Head of caudate nucleus (tissue), 42 donors: ENCODE data around the gene LARGE2.

ENCODE experiments used
- DNase-seq, 42 donors: peaks; one replicate each; pipeline versions ENCODE4 v3.0.0 to v3.0.0-alpha.2; 2020 to 2021; ENCODE audit warnings: mixed read lengths in 7 of 42
- intact Hi-C: fragments of 100-400 bp; cut with DNase I; formaldehyde crosslinking; loops from one replicate; pipeline ENCODE4 v1.15.0; 2022

Gene LARGE2

GRCh38 chr11:45936511-45937054 is 14.1 kb downstream of the LARGE2 start:
- intact Hi-C loops = no loop called here
- no peak for DNase-seq

GRCh38 chr11:45937916-45938315 is 15.5 kb downstream of the LARGE2 start:
- intact Hi-C loops = no loop called here
- DNase-seq = no peak

DNA sequence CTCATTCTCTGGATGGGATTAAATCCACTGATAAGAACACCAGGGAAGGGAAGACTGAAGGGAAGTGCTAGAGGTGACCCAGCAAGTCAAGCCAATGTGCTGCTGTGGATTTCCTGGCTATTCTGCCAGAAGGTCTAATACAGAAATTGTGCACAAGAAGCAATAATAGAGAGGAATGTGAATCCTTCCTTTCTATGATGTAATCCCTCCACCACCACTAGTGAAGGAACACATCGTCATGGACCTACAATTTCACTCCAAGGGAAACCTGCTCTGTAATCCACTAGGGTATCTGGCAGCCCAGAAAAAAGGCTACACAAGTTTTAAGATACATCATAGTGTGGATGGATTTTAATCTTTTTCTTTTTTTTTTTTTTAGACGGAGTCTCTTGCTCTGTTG is 17.4 kb downstream of the LARGE2 start:
- no peak for DNase-seq
- intact Hi-C loops = no loop called here

DNA sequence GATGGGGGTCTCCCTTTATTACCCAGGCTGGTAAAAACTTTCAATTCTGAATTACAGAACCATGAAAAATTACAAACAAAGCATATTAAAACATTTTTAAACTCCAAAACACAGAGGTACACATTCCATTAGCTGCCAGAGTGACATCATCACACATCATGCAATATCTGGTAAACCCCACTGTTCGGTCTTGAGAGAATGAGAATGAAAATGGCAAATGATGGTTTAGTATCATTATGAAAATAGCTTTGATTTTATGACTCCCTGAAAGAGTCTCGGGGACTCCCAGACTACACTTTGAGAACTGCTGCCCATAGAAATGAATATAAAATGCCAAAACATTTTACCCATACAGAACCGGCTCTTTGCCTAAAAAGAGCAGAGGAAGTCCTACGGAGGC is 18.8 kb downstream of the LARGE2 start:
- DNase-seq = no peak
- intact Hi-C loops = no loop called here

DNA sequence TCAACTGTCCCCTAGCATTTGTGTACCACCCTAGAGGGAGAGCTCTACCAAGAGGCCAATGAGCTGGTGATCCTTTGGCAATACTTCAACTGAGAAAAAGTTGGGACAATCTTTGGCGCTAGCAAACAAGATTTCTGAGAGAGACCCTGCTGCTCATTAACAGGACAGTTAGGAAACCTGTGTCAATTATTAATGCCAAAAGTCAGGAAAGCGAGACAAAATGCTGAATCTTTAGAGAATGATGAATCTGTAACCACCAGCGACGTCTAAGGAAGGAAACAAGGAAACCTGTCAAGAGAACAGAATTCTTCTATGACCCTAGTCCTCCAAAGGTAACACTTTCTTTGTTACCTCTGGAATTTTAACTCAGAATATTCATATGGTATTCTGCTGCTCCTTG is 19.9 kb downstream of the LARGE2 start:
- intact Hi-C loops = no loop called here
- no peak for DNase-seq

DNA sequence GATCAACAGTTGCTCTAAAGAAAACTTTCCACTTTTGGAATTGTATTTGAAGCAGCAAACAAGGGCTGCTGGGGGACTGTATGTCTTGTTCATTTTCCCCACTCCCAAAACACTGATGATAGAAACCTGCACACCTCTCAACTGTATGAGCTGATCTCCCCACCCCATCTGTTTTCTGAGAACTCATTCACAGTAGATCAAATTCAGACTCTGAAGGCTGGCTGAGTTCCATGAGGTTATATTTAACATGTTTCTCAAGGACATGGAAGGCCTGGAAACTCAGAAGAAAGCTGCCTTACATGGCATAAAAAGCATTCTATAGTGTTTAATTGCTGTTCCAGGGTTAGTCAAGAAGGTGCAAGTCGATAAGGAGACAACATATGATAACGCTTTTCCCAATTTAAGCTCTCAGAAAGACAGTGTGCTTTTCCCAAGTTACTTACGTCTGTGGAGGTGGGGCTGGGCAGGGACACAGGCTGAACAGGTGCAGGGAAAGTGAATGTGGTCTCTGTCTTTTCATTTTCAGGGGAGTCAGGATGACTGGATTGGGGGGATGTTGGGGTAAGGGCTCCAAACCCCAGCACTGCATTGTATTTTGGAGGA is 23.0 kb downstream of the LARGE2 start:
- no peak for DNase-seq
- intact Hi-C loops = no loop called here

- DNase-seq = no peak
- intact Hi-C loops = no loop called here
Measured at GRCh38 chr11:45947885-45948284, 25.4 kb downstream of the LARGE2 start.

DNA sequence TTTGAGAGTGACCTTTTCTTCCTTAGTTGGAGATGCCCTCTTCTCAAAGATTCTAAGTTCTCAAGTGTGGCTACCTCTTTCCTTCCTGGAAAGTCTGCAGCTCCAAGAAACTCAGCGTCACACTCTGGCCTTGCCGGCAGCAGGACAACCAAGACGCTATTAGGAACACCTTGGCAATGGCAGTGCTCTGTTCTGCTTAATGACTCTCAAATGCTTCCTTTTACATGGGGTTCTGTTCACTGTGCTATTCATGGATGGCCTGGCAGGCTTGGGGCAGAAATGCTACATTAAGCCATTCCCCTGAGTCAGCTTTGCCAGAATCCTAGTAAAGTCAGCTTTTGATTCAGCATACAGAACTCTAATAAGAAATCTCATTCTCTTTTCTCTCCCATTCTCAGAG is 25.9 kb downstream of the LARGE2 start:
- DNase-seq = peak in 13 of 42 donors; percentile 21 to 70 (median 47)
- intact Hi-C loops = no loop called here

- peak in 6 of 42 donors; percentile 16 to 56 (median 38) for DNase-seq
- intact Hi-C loops = no loop called here
Measured at GRCh38 chr11:45949992-45950407, 27.5 kb downstream of the LARGE2 start.

GRCh38 chr11:45959851-45960250 is 37.4 kb downstream of the LARGE2 start:
- intact Hi-C loops = no loop called here
- DNase-seq = no peak

DNA sequence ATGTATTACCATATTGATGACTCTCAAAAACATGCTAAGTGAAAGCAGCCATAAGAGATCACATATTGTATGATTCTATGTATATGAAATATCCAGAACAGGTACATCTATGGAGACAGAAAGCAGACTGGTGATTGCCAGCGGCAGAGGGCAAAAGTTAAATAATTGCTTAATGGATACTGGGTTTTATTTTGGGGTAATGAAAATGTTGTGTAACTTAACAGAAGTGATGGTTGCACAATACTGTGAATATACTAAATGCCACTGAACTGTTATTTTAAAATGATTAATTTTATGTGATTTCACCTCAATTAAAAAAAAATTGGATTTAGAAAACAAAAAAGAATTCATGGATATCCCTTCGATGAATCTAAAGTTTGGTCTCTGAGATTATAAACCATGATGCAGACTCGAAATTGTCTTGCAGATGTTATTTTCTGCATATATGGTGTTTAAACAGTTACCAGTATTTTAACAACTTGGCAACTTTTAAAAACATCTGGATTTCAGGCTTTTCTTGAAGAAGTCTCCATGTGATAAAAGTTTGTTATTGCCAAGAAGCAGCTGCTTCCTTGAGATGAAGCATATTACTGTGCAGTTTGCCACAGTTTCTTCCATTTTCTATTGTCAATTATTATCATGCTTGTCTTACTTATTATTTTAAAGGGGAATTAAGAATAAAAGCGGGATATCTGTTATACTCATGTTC is 38.1 kb downstream of the LARGE2 start:
- DNase-seq = no peak
- intact Hi-C loops = no loop called here

DNA sequence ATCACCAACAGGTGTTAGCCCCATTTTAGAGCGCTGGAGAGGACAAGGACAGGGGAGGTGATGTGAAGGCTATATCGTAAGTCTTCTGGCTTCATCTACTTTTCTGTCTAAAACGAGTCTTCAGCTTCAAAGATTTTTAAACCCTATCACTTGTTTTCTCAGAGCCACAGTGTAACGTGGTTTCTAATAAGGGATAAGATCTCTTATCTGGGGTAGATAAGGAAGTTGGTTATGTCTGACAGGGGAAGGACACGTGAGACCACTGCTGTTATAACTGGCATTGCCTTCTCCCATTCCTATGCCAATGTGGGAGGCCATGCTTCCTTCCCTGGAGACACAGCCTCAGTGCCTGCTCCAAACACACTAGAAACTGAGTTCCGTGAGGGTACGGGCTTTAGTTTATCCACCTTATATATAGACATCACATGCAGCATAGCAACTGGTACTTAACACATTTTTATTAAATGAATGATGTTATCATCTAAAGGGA is 39.3 kb downstream of the LARGE2 start:
- intact Hi-C loops = no loop called here
- no peak for DNase-seq

DNA sequence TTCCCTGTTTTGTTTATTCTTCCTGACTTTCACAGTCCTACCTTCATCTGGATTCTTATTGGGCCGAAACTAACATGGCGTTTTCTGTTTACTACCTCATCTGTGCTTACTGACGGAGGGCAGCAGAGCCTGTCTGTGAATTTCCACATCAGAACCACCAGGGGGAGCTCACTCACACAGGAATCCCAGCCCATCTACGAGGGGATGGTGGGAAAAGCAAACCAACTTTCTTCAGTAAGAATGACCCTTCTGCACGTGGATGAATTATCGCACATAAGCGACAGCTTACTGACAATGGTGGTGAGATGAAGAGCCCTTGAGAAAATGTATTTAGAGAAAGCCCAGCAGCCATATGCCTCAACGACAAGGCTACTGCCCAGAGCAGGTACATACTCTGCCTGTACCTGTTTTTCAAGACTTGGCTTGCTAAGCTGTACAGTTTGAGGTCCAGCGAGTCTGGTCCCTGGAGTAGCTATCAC is 42.5 kb downstream of the LARGE2 start:
- intact Hi-C loops = loop anchor here (5.0 kb wide), 1 partner anchor 42 kb away; no protein-coding TSS in a partner anchor
- peak; percentile 37 to 87 (median 70) for DNase-seq

- no peak for DNase-seq
- intact Hi-C loops = loop anchor here (5.0 kb wide), 1 partner anchor 40 kb away; no protein-coding TSS in a partner anchor
Measured at GRCh38 chr11:45967506-45967905, 45.0 kb downstream of the LARGE2 start.

GRCh38 chr11:45968901-45969300 is 46.4 kb downstream of the LARGE2 start:
- DNase-seq = no peak
- intact Hi-C loops = loop anchor here (5.0 kb wide), 1 partner anchor 38 kb away; no protein-coding TSS in a partner anchor

DNA sequence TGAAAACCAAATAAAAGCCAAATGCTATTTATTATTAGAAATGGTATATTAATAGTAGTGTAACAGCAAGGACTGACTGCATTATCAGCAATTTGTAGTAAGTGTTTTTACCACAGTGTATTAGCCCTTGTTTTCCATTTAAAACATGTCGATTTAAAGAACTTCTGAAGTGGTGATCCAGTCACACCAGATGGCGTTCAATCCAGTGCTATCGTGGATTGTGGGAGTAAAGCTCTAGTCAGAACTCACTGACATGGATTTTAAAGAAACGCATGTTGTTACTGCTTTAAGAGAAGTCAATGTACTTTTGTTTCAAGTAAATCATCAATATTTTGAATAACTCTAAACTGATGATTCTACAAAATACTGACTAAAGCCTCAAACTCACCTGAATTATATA is 51.1 kb downstream of the LARGE2 start:
- intact Hi-C loops = no loop called here
- DNase-seq = no peak

DNA sequence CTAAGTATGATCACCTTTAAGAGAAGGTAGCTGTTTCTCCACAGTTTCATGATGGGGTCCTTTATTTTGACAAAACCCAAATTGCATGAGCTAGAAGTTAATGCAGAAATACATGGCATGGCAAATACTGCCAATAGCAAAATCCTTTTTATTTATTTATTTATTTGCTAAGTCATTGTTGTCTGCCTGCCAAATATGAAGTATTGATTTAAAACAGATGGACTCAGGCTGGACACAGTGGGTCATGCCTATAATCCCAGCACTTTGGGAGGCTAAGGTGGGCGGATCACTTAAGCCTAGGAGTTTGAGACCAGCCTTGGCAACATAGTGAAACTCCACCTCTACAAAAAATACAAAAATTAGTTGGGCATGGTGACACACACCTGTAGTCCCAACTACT is 52.4 kb downstream of the LARGE2 start:
- DNase-seq = no peak
- intact Hi-C loops = no loop called here
